AG10803 (cell line): Measurements from ENCODE around the gene ZNF106.
A peak's percentile ranks its signal among the peaks of the same experiment; 100 is the strongest.

Experiments
- DNase-seq: peaks from one replicate; pipeline ENCODE4 v3.0.0; 2010; ENCODE audit warnings: low read depth
- H3K4me3 ChIP-seq: 2 replicates; pipeline ENCODE4 v1.5.1; 2011; ENCODE audit warnings: mild to moderate bottlenecking, low read length, control low read depth
- CTCF ChIP-seq: conservative IDR thresholded peaks from 2 replicates; pipeline ENCODE4 v1.5.1; 2011; ENCODE audit warnings: mild to moderate bottlenecking, low read length, control low read depth, inconsistent platforms

Gene ZNF106

GRCh38 chr15:42395838-42396237 lies 95.1 kb downstream of the ZNF106 start:
- no peak for TF ChIP-seq CTCF
- no peak overlapping the region for H3K4me3 ChIP-seq
- DNase-seq, result no peak

- TF ChIP-seq CTCF, result no peak
- no peak overlapping the region for H3K4me3 ChIP-seq
- no peak for DNase-seq
Measured at GRCh38 chr15:42394106-42394505, 96.8 kb downstream of the ZNF106 start.

- no peak for DNase-seq
- TF ChIP-seq CTCF, result no peak
- H3K4me3 ChIP-seq, result no peak overlapping the region
Measured at GRCh38 chr15:42392309-42393024, 98.5 kb downstream of the ZNF106 start.

GRCh38 chr15:42387603-42388002 lies 103.3 kb downstream of the ZNF106 start:
- TF ChIP-seq CTCF, result no peak
- H3K4me3 ChIP-seq, result no peak overlapping the region
- DNase-seq, result no peak

- no peak for DNase-seq
- no peak overlapping the region for H3K4me3 ChIP-seq
- TF ChIP-seq CTCF, result no peak
Measured at GRCh38 chr15:42385980-42386700, 104.8 kb downstream of the ZNF106 start.

GRCh38 chr15:42385206-42385979 lies 105.5 kb downstream of the ZNF106 start:
- no peak overlapping the region for H3K4me3 ChIP-seq
- peak; percentile 58 for TF ChIP-seq CTCF
- peak; percentile 22 for DNase-seq
